SJSA1 (cell line): ENCODE results near the gene HLTF. TPM values are rescaled to one million over a fixed set of nuclear protein-coding genes. Genes with fewer than 3 reads are reported as not detected.
A peak's percentile ranks its signal among the peaks of the same experiment; 100 is the strongest.

Experiments used
- DNase-seq, 2 experiments: peaks; one replicate each; pipeline ENCODE4 v3.0.0-alpha.2; 2015 to 2020; ENCODE audit warnings: low spot score in 2 of 2, low read depth in 1 of 2
- H3K27ac ChIP-seq: fragments of 250-450 bp; sonication (Bioruptor Pico); 2 replicates; pipeline ENCODE4 v1.5.1; 2020; ENCODE audit warnings: mild to moderate bottlenecking, moderate library complexity
- H3K27me3 ChIP-seq: fragments of 250-450 bp; sonication (Bioruptor Pico); replicated peaks from 2 replicates; pipeline ENCODE4 v1.5.1; 2020; ENCODE audit warnings: mild to moderate bottlenecking, moderate library complexity
- H3K36me3 ChIP-seq: fragments of 250-450 bp; sonication (Bioruptor Pico); 2 replicates; pipeline ENCODE4 v1.5.1; 2020; ENCODE audit warnings: mild to moderate bottlenecking
- H3K4me1 ChIP-seq: fragments of 250-450 bp; sonication (Bioruptor Pico); replicated peaks from 2 replicates; pipeline ENCODE4 v1.6.1; 2021; ENCODE audit warnings: mild to moderate bottlenecking
- H3K4me3 ChIP-seq: fragments of 250-450 bp; sonication (Bioruptor Pico); 2 replicates; pipeline ENCODE4 v1.5.1; 2020; ENCODE audit warnings: mild to moderate bottlenecking
- H3K9me3 ChIP-seq: fragments of 250-450 bp; sonication (Bioruptor Pico); replicated peaks from 2 replicates; pipeline ENCODE4 v1.5.1; 2020; ENCODE audit warnings: mild to moderate bottlenecking
- total RNA-seq: library from RNA; depleted of rRNA; stranded (reverse); fragments of >200 nt; shearing (Covaris generic); gene quantifications from 2 replicates; pipeline ENCODE4 v1.2.3, GENCODE V29; 2014; rRNA removed

Gene HLTF
- 68.2 and 70.5 TPM in 2 replicates for total RNA-seq

- peak within 1 kb of the TSS; percentile 54 for H3K4me3 ChIP-seq
- H3K27me3 ChIP-seq, result no peaks in the 10 kb centered on the region
- DNase-seq, result peak; percentile 96
- peaks cover 9% of the 10 kb centered on the region for H3K36me3 ChIP-seq
- peak within 1 kb of the TSS; percentile 2; the same call in 1 of the 2 replicates for H3K27ac ChIP-seq
- H3K9me3 ChIP-seq, result peaks cover 6% of the 10 kb centered on the region; the same call in 1 of the 2 replicates
- H3K4me1 ChIP-seq, result peaks cover 8% of the 10 kb centered on the region
Observed at GRCh38 chr3:149086232-149086988, at the start of gene HLTF. Gene HLTF (minus strand): TSS chr3:149086533. CDS start chr3:149086336, 197 bp downstream.

GRCh38 chr3:149134575-149134974 is 48.2 kb upstream of the HLTF start:
- Histone ChIP-seq H3K27ac (no peak overlapping the region), H3K27me3 (no peaks in the 10 kb centered on the region), H3K9me3 (no peaks in the 10 kb centered on the region; the same call in 1 of the 2 replicates), H3K36me3 (peaks cover 22% of the 10 kb centered on the region), H3K4me1 (peaks cover 17% of the 10 kb centered on the region), H3K4me3 (no peak overlapping the region)
- DNase-seq, result no peak

- Histone ChIP-seq H3K4me1 (peaks cover 24% of the 10 kb centered on the region), H3K36me3 (peaks cover 21% of the 10 kb centered on the region), H3K4me3 (no peak overlapping the region), H3K27ac (no peak overlapping the region), H3K27me3 (no peaks in the 10 kb centered on the region), H3K9me3 (no peaks in the 10 kb centered on the region; the same call in 1 of the 2 replicates)
- no peak for DNase-seq
Observed at GRCh38 chr3:149131589-149131988, 45.3 kb upstream of the HLTF start.

GRCh38 chr3:149129326-149130205 is 43.2 kb upstream of the HLTF start, which contains the start of gene HPS3:
Gene HPS3 (plus strand): TSS chr3:149129638. CDS start chr3:149129724, 86 bp downstream.
- no peaks in the 10 kb centered on the region; the same call in 1 of the 2 replicates for H3K9me3 ChIP-seq
- H3K36me3 ChIP-seq, result peaks cover 17% of the 10 kb centered on the region
- peaks cover 24% of the 10 kb centered on the region for H3K4me1 ChIP-seq
- peak within 1 kb of the TSS; percentile 73 for H3K27ac ChIP-seq
- H3K27me3 ChIP-seq, result no peaks in the 10 kb centered on the region
- DNase-seq, result peak; percentile 87
- peak within 1 kb of the TSS; percentile 90 for H3K4me3 ChIP-seq

- peaks cover 24% of the 10 kb centered on the region for H3K4me1 ChIP-seq
- no peaks in the 10 kb centered on the region for H3K27me3 ChIP-seq
- H3K27ac ChIP-seq, result peak overlapping the region; percentile 73; the same call in 1 of the 2 replicates
- DNase-seq, result no peak
- H3K9me3 ChIP-seq, result no peaks in the 10 kb centered on the region; the same call in 1 of the 2 replicates
- peaks cover 17% of the 10 kb centered on the region for H3K36me3 ChIP-seq
- H3K4me3 ChIP-seq, result peak overlapping the region; percentile 90
Observed at GRCh38 chr3:149128821-149129220, 42.5 kb upstream of the HLTF start.

GRCh38 chr3:149122721-149123578 is 36.6 kb upstream of the HLTF start:
- Histone ChIP-seq H3K27me3 (no peaks in the 10 kb centered on the region), H3K9me3 (no peaks in the 10 kb centered on the region), H3K4me3 (no peak overlapping the region), H3K36me3 (no peaks in the 10 kb centered on the region), H3K27ac (no peak overlapping the region), H3K4me1 (no peaks in the 10 kb centered on the region)
- no peak for DNase-seq

GRCh38 chr3:149120051-149120972 is 34.0 kb upstream of the HLTF start:
- H3K36me3 ChIP-seq, result no peaks in the 10 kb centered on the region
- H3K9me3 ChIP-seq, result no peaks in the 10 kb centered on the region
- peak in 1 of 2 experiments; percentile 51 for DNase-seq
- H3K27me3 ChIP-seq, result no peaks in the 10 kb centered on the region
- no peak overlapping the region for H3K27ac ChIP-seq
- no peaks in the 10 kb centered on the region for H3K4me1 ChIP-seq
- H3K4me3 ChIP-seq, result no peak overlapping the region

GRCh38 chr3:149119466-149119865 is 33.1 kb upstream of the HLTF start:
- Histone ChIP-seq H3K27me3 (no peaks in the 10 kb centered on the region), H3K9me3 (no peaks in the 10 kb centered on the region), H3K36me3 (no peaks in the 10 kb centered on the region), H3K4me3 (no peak overlapping the region), H3K4me1 (no peaks in the 10 kb centered on the region), H3K27ac (no peak overlapping the region)
- DNase-seq, result no peak

- Histone ChIP-seq H3K4me3 (no peak overlapping the region), H3K4me1 (no peaks in the 10 kb centered on the region), H3K27me3 (no peaks in the 10 kb centered on the region), H3K27ac (no peak overlapping the region), H3K9me3 (no peaks in the 10 kb centered on the region), H3K36me3 (no peaks in the 10 kb centered on the region)
- DNase-seq, result no peak
Observed at GRCh38 chr3:149118724-149119123, 32.4 kb upstream of the HLTF start.

- H3K27me3 ChIP-seq, result no peaks in the 10 kb centered on the region
- DNase-seq, result no peak
- no peaks in the 10 kb centered on the region for H3K36me3 ChIP-seq
- no peak overlapping the region for H3K27ac ChIP-seq
- no peaks in the 10 kb centered on the region for H3K4me1 ChIP-seq
- H3K9me3 ChIP-seq, result no peaks in the 10 kb centered on the region
- H3K4me3 ChIP-seq, result no peak overlapping the region
Observed at GRCh38 chr3:149115114-149115513, 28.8 kb upstream of the HLTF start.

- Histone ChIP-seq H3K27ac (no peak overlapping the region), H3K9me3 (no peaks in the 10 kb centered on the region), H3K4me1 (no peaks in the 10 kb centered on the region), H3K27me3 (no peaks in the 10 kb centered on the region), H3K4me3 (no peak overlapping the region), H3K36me3 (no peaks in the 10 kb centered on the region)
- DNase-seq, result no peak
Observed at GRCh38 chr3:149114458-149114857, 28.1 kb upstream of the HLTF start.

- no peaks in the 10 kb centered on the region for H3K9me3 ChIP-seq
- H3K4me3 ChIP-seq, result no peak overlapping the region
- H3K27ac ChIP-seq, result no peak overlapping the region
- DNase-seq, result no peak
- no peaks in the 10 kb centered on the region for H3K36me3 ChIP-seq
- H3K27me3 ChIP-seq, result no peaks in the 10 kb centered on the region
- no peaks in the 10 kb centered on the region for H3K4me1 ChIP-seq
Observed at GRCh38 chr3:149104484-149104883, 18.2 kb upstream of the HLTF start.
